Choroid plexus epithelial cell (primary cell): ENCODE results near the gene RPTOR.

Source experiments
- DNase-seq: peaks from one replicate; pipeline ENCODE4 v3.0.0-alpha.2; 2010; ENCODE audit warnings: low read depth
- H3K4me3 ChIP-seq: 2 replicates; pipeline ENCODE4 v1.5.1; 2011; ENCODE audit warnings: low read depth, mild to moderate bottlenecking, control low read depth, low read length, moderate library complexity
- TF ChIP-seq, protein P1 (sequence below): conservative IDR thresholded peaks from 2 replicates; pipeline ENCODE4 v1.5.1; 2011; ENCODE audit warnings: low read depth, mild to moderate bottlenecking, control low read depth, inconsistent platforms, low read length, moderate library complexity

The RPTOR gene

DNA sequence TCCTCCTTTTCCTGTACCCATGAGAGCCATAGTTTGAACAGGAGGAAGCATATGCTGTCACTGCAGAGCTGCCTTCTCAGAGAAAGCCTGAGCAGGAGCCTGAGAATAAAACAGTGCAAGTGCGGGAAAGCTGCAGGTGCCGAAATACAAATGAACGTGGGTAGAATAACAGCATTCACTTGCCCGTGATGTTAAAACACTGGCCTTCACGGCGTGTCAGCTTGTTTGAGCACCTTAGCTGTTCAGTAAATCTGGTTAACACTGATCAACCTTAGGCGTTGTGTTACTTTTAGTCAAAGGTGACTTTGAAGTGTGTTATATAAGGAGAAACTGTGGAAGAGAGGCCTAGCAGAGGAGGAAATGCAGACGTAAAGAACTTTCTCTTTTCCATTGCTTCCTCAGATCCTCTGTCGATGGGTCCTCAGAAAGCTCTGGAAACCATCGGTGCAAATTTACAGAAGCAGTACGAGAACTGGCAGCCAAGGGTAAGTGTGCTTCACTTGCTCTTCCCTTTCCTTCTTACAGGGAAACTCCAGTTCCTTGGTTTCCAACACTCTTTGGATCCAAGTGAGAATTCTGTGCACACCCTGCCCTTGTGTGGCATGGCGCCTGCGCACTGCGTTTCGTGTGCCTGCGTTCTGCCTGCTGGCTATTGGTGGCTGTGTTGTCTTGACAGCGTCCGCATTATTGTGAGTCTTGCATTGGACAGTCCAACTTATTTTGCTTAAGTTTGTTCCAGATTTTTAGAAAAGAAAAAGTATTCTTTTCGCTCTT, 98.9 kb downstream of the RPTOR start:
- TF ChIP-seq, protein P1, sequence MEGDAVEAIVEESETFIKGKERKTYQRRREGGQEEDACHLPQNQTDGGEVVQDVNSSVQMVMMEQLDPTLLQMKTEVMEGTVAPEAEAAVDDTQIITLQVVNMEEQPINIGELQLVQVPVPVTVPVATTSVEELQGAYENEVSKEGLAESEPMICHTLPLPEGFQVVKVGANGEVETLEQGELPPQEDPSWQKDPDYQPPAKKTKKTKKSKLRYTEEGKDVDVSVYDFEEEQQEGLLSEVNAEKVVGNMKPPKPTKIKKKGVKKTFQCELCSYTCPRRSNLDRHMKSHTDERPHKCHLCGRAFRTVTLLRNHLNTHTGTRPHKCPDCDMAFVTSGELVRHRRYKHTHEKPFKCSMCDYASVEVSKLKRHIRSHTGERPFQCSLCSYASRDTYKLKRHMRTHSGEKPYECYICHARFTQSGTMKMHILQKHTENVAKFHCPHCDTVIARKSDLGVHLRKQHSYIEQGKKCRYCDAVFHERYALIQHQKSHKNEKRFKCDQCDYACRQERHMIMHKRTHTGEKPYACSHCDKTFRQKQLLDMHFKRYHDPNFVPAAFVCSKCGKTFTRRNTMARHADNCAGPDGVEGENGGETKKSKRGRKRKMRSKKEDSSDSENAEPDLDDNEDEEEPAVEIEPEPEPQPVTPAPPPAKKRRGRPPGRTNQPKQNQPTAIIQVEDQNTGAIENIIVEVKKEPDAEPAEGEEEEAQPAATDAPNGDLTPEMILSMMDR, result no peak
- no peak overlapping the region for H3K4me3 ChIP-seq
- DNase-seq, result no peak

DNA sequence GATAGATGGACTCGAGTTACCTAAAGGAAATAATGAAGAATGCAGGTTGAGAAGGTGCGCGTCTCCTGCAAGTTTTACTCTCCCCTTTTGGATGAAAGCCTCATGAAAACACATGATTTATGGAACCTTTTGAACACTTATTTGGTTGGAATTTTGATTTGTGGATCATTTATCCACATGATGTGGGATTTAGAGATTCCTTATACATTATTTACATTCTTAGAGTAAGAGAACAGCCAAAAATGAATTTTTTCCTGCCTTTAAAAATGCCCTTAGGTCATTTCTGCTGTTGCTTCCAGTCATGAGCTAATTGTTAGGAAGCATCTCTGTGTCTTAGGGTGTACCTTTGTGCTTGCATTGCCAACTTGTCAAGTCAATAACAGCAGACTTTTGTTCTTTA, 99.9 kb downstream of the RPTOR start:
- DNase-seq, result no peak
- H3K4me3 ChIP-seq, result no peak overlapping the region

DNA sequence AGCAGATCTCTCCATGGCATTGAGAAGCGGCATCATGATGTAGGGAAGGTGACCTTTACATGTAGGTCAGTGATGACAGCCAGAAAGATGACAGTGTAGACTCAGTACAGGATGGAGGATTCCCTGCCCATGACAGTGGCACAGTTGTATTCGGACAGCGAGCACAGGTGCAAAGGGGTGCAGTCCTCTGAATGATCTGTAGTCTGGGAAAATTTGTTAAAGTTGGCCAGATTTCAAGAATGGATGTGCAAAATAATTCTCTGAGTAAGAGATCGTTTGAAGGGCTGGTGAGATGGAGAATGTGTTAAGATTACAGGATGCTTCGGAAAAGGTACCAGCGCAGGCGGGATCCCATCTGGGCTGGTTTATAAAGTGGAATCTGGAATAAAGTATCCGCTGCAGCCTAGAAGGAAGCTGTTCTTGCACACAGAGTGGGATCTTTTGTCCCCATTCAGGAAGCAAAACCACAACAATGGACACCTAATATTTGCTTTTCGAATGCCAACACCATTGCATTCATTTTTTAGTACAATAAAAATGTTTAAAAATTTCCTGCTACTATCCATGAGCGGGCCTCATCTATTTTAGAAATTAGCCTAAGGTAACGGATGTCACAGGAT, 101.2 kb downstream of the RPTOR start:
- no peak overlapping the region for H3K4me3 ChIP-seq
- DNase-seq, result no peak
- TF ChIP-seq, protein P1, result no peak

More for the DNA sequence above, 99.9 kb downstream of the RPTOR start:
- TF ChIP-seq, protein P1, result no peak

DNA sequence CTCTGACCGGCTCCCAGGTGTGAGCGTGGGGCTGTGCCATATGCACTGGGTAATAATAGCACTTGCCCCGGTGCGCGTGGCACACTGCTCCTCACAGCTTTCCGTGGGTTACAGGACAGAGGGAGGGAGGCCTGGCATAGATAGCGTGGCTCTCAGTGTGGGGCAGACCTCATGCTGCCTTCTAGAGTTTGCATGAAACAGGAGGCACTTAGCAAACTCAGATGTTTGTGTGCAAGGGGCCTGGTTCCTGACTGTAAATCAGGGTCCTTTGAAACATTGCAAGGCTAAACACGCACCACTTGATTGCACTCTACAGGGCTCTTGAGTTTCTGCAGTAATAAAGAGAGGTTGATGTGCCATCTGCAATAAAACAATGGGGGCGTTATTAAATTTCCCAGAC, 101.7 kb downstream of the RPTOR start:
- no peak overlapping the region for H3K4me3 ChIP-seq
- no peak for DNase-seq
- TF ChIP-seq, protein P1, result no peak

DNA sequence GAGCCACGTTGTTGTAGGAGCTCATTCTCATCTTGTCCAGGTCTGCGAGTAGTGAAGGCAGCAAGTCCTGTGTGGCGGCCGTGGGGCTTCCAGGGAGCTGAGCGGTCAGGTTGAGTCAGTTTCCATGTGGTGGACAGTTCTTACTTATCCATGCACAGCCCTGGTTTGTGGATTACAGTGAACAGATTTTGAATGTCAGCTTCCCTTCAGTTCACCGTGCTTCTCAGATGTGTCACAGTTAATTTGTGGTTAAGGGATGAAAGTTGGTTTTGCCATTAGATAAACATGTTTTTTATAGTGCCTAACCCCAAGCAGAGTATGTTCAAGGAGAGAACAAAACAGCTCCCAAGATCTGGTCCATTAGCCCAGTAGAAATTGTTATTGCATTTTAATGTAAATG, 103.1 kb downstream of the RPTOR start:
- TF ChIP-seq, protein P1, result no peak
- DNase-seq, result peak; percentile 78
- H3K4me3 ChIP-seq, result no peak overlapping the region

DNA sequence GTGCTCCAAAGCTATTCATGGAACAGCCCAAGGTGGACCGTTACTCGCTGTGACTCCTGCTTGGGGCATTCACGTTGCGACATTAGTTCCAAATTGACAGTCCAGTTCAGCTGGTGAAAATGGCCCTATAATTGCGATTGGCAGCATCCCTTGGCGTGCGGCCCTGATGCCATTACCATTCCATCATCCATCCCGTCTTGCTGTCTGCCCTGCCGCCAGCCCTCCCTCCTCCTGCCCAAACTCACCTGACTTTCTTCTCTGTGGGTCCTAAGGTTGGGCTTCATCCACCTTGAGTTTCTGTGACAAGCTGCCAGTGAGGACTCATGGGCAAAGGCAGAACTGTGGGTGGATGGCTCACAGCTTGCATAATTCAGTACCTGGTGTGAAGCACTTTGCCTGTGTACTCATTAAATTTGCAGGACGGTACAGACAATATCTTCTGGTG, 104.6 kb downstream of the RPTOR start:
- DNase-seq, result no peak
- H3K4me3 ChIP-seq, result no peak overlapping the region
- TF ChIP-seq, protein P1, result no peak
